Raji (cell line): ENCODE measurements around the gene LRIT3.

Experiments
- POLR2A ChIP-seq: IDR thresholded peaks from 2 replicates; pipeline ENCODE4 v1.6.1; 2011; ENCODE audit warnings: low read depth, low read length, control low read depth; ENCODE audit not compliant: insufficient read depth

Gene LRIT3

GRCh38 chr4:109916027-109916409 is 68.1 kb downstream of the LRIT3 start:
- no peak for TF ChIP-seq POLR2A

DNA sequence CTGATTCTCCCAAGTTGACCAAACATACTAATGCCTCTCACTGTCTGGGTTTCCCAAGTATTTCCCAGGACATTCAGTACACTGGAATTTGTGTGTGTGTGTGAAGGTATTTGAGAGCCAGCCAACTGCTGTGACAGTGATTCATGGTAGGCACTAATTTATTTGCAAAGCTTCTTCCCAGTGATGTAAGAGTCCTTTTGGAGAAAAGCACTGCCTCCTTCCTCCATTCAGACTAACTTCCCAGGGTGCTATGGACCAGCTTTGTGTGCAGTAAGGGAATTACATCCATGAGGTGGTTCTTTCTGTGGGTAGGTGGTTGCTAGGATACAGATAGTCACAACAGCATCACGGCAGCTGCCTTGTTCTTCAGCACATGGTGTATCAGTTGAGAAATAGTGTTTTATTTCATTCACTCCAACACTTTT is 73.5 kb downstream of the LRIT3 start:
- TF ChIP-seq POLR2A = no peak
